ENCODE results near the gene RER1.
A peak's percentile ranks its signal among the peaks of the same experiment; 100 is the strongest.

- TF ChIP-seq POLR2A (IDR thresholded peaks at IDR 0.05) = no peak
- peak in 1 of 3 donors; percentile 52 for TF ChIP-seq POLR2AphosphoS5 (IDR thresholded peaks at IDR 0.05)
Observed at GRCh38 chr1:2396059-2396458, 4.4 kb downstream of the RER1 start.

Data from spleen (tissue), 3 donors.